GM18508 (cell line): ENCODE results near the gene EPSTI1.
"Not testable (repeated sequence)": the region's sequence is repeated elsewhere in the genome, so short reads cannot be mapped to it uniquely, and the experiment has no call there.

Source experiments
- ATAC-seq: cut with Tn5 transposase; IDR thresholded peaks from one replicate; pipeline ENCODE4 v1.9.1; 2021; ENCODE audit warnings: moderate number of reproducible peaks; ENCODE audit not compliant: insufficient read depth, unreplicated experiment

Gene EPSTI1

GRCh38 chr13:42864952-42865767 is 126.9 kb downstream of the EPSTI1 start:
- ATAC-seq, result no peak

GRCh38 chr13:42862370-42862769 is 129.7 kb downstream of the EPSTI1 start:
- ATAC-seq, result not testable (repeated sequence)

- no peak for ATAC-seq
Observed at GRCh38 chr13:42860485-42860884, 131.6 kb downstream of the EPSTI1 start.

GRCh38 chr13:42859760-42860159 is 132.3 kb downstream of the EPSTI1 start:
- no peak for ATAC-seq

- no peak for ATAC-seq
Observed at GRCh38 chr13:42855410-42855809, 136.6 kb downstream of the EPSTI1 start.

GRCh38 chr13:42852136-42852535 is 139.9 kb downstream of the EPSTI1 start:
- no peak for ATAC-seq

GRCh38 chr13:42849200-42849599 is 142.8 kb downstream of the EPSTI1 start:
- ATAC-seq, result no peak

- ATAC-seq, result no peak
Observed at GRCh38 chr13:42847891-42848663, 144.0 kb downstream of the EPSTI1 start.

- no peak for ATAC-seq
Observed at GRCh38 chr13:42836930-42837690, 154.9 kb downstream of the EPSTI1 start.
